Gastroesophageal sphincter (tissue), 4 donors: Measurements from ENCODE around the gene CACNB4. TPM values are rescaled to one million over a fixed set of nuclear protein-coding genes. Genes with fewer than 3 reads are reported as not detected.

Experiments used
- ATAC-seq: fragments of 150-250 bp; one replicate; pipeline ENCODE4 v1.9.1; 2016; ENCODE audit warnings: mild to moderate bottlenecking, moderate library complexity
- H3K27ac ChIP-seq, 4 donors: fragments of 200-600 bp; sonication (generic) in 3 of 4; 1 replicate in 3 of 4; 2 replicates in 1 of 4; pipeline ENCODE4 v1.5.1; 2016 to 2019
- H3K27me3 ChIP-seq: fragments of 200-600 bp; sonication (generic); one replicate; pipeline ENCODE4 v1.5.1; 2019
- H3K36me3 ChIP-seq, 2 donors: fragments of 200-600 bp; sonication (generic); one replicate each; pipeline ENCODE4 v1.5.1; 2019; ENCODE audit warnings: control low read depth in 1 of 2
- H3K4me1 ChIP-seq, 3 donors: fragments of 200-600 bp; sonication (generic); 1 replicate in 2 of 3; 2 replicates in 1 of 3; pipeline ENCODE4 v1.5.1; 2016 to 2019; ENCODE audit warnings: control low read depth in 2 of 3
- H3K4me3 ChIP-seq, 2 donors: fragments of 200-600 bp; sonication (generic); one replicate each; pipeline ENCODE4 v1.5.1; 2019; ENCODE audit warnings: mild to moderate bottlenecking in 1 of 2, moderate library complexity in 1 of 2
- H3K9me3 ChIP-seq, 3 donors: fragments of 200-600 bp; sonication (generic); one replicate each; pipeline ENCODE4 v1.5.1; 2017 to 2019; ENCODE audit warnings: control low read depth in 2 of 3
- EP300 ChIP-seq: sonication (generic); formaldehyde crosslinking; IDR thresholded peaks from one replicate; pipeline ENCODE4 v1.6.1; 2017; ENCODE audit warnings: antibody characterized with exemption, mild to moderate bottlenecking
- POLR2A ChIP-seq, 2 donors: fragments of 450-650 bp; IDR thresholded peaks; one replicate each; pipeline ENCODE4 v1.6.1; 2017; ENCODE audit warnings: antibody characterized with exemption in 2 of 2, mild to moderate bottlenecking in 2 of 2, moderate library complexity in 1 of 2
- POLR2AphosphoS5 ChIP-seq: sonication (generic); formaldehyde crosslinking; IDR thresholded peaks from one replicate; pipeline ENCODE4 v1.6.1; 2017; ENCODE audit warnings: antibody characterized with exemption
- WGBS, 2 donors: methylation state at CpG; one replicate each; pipeline ENCODE4 v1.1.5; 2018; ENCODE audit warnings: low coverage in 1 of 2; 5-methylcytosine and 5-hydroxymethylcytosine counted together
- total RNA-seq, 4 donors: library from RNA; depleted of rRNA; stranded (reverse); fragments of >200 nt; gene quantifications; one replicate each; pipeline ENCODE4 v1.1.0, GENCODE V29; 2016
- TF ChIP-seq, protein P1 (sequence below), 4 experiments: fragments of 200-600 bp in 2 of 4; fragments of 450-650 bp in 2 of 4; sonication (generic) in 1 of 4; IDR thresholded peaks; one replicate each; pipeline ENCODE4 v1.5.1; 2017 to 2019; ENCODE audit warnings: antibody characterized with exemption in 4 of 4, mild to moderate bottlenecking in 2 of 4, moderate library complexity in 2 of 4

Gene CACNB4
- total RNA-seq, 4 donors from 2014 or later: 1.4 to 5.4 (median 1.9) TPM

GRCh38 chr2:151931756-151932155 lies 167.1 kb downstream of the CACNB4 start:
- Histone ChIP-seq H3K9me3 (no peaks in the 10 kb centered on the region), H3K27ac (no peak overlapping the region), H3K27me3 (no peaks in the 10 kb centered on the region), H3K36me3 (no peaks in the 10 kb centered on the region), H3K4me3 (no peak overlapping the region), H3K4me1 (no peaks in the 10 kb centered on the region)
- WGBS, 2 donors: 80 to 94% methylated on average over 1 of the region's 1 CpG
- no peak for ATAC-seq
- TF ChIP-seq, protein P1, sequence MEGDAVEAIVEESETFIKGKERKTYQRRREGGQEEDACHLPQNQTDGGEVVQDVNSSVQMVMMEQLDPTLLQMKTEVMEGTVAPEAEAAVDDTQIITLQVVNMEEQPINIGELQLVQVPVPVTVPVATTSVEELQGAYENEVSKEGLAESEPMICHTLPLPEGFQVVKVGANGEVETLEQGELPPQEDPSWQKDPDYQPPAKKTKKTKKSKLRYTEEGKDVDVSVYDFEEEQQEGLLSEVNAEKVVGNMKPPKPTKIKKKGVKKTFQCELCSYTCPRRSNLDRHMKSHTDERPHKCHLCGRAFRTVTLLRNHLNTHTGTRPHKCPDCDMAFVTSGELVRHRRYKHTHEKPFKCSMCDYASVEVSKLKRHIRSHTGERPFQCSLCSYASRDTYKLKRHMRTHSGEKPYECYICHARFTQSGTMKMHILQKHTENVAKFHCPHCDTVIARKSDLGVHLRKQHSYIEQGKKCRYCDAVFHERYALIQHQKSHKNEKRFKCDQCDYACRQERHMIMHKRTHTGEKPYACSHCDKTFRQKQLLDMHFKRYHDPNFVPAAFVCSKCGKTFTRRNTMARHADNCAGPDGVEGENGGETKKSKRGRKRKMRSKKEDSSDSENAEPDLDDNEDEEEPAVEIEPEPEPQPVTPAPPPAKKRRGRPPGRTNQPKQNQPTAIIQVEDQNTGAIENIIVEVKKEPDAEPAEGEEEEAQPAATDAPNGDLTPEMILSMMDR (IDR thresholded peaks at IDR 0.05): no peak
- TF ChIP-seq EP300: no peak
- no peak for TF ChIP-seq POLR2A (IDR thresholded peaks at IDR 0.05)
- no peak for TF ChIP-seq POLR2AphosphoS5

- TF ChIP-seq, protein P1 (IDR thresholded peaks at IDR 0.05): no peak
- TF ChIP-seq POLR2AphosphoS5 (no peak), POLR2A (IDR thresholded peaks at IDR 0.05) (no peak), EP300 (no peak)
- no peaks in the 10 kb centered on the region for H3K36me3 ChIP-seq
- 70 to 93% methylated on average over 1 of the region's 1 CpG for WGBS, 2 donors
- ATAC-seq: no peak
- H3K27ac ChIP-seq: no peak overlapping the region
- H3K4me3 ChIP-seq: no peak overlapping the region
- H3K27me3 ChIP-seq: no peaks in the 10 kb centered on the region
- no peaks in the 10 kb centered on the region for H3K9me3 ChIP-seq
- H3K4me1 ChIP-seq: no peaks in the 10 kb centered on the region
Observed at GRCh38 chr2:151931030-151931611, 167.7 kb downstream of the CACNB4 start.

DNA sequence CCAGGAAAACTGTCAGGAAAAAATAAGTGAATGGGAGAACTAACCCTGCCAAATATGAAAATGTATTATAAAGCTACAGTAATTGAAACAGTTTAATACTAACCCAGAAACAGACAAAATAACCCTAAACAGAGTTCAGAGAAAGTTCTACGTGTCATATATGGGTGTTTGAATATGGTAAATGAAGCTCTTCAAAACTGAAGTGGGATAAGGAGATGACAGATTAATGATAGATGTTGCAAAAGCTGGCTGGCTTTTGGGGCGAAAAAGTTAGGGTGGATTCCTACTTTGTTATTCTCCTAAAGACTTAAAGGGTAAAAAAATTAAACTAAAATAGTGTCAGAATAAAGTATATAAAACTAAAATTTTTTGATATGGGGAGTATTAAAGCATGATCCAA lies 168.8 kb downstream of the CACNB4 start:
- Histone ChIP-seq H3K4me1 (no peaks in the 10 kb centered on the region), H3K4me3 (no peak overlapping the region), H3K36me3 (no peaks in the 10 kb centered on the region), H3K9me3 (no peaks in the 10 kb centered on the region), H3K27ac (no peak overlapping the region), H3K27me3 (no peaks in the 10 kb centered on the region)
- ATAC-seq: no peak
- TF ChIP-seq, protein P1 (IDR thresholded peaks at IDR 0.05): no peak
- TF ChIP-seq EP300: no peak
- no peak for TF ChIP-seq POLR2A (IDR thresholded peaks at IDR 0.05)
- no peak for TF ChIP-seq POLR2AphosphoS5
- 71 to 89% methylated on average over 2 of the region's 2 CpGs for WGBS, 2 donors

GRCh38 chr2:151928380-151928779 lies 170.5 kb downstream of the CACNB4 start:
- ATAC-seq: no peak
- no peak overlapping the region for H3K27ac ChIP-seq
- TF ChIP-seq, protein P1 (IDR thresholded peaks at IDR 0.05): no peak
- no peak for TF ChIP-seq POLR2A (IDR thresholded peaks at IDR 0.05)
- TF ChIP-seq POLR2AphosphoS5: no peak
- no peak for TF ChIP-seq EP300
- WGBS, 2 donors: 92 to 94% methylated on average over 2 of the region's 2 CpGs
- H3K4me1 ChIP-seq: peaks cover 0 to 4% (median under 1%) of the 10 kb centered on the region in 3 donors
- no peaks in the 10 kb centered on the region for H3K27me3 ChIP-seq
- no peaks in the 10 kb centered on the region for H3K9me3 ChIP-seq
- H3K4me3 ChIP-seq: no peak overlapping the region
- H3K36me3 ChIP-seq: no peaks in the 10 kb centered on the region

DNA sequence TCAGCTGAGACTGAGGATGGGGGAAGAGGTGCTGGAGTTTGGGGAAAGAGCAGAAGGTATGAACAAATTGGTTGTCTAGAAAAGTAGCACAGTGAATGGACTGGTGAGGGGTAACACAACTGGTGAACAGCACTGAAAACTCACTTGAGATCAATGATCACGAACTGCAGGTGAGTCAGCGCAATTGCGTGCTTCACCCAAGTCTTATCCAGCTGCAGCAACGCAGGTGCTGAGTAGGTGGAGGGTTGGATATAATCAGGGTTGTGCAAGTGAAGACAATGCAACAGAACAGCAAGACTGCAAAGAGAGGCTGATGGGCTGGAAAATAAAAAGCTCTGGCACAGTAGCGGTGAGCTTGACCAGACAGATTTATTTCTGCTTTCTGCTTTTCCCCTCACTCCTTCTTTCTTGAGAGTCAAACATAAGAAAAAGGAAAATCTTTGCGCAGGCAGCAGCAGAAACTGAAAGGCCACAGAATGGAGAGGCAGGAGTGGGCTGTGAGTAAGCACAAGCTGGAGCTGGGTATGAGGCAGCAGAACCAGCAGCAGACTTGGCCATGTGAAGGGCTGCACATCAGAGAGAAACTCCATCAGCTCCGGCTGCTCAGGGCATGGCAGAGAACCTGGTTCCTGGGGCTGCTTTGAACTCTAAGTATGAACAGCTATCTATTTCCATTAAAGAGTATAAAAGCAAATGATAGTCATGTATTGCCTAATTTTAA lies 171.2 kb downstream of the CACNB4 start:
- TF ChIP-seq EP300: no peak
- TF ChIP-seq, protein P1 (IDR thresholded peaks at IDR 0.05): no peak
- no peak for TF ChIP-seq POLR2A (IDR thresholded peaks at IDR 0.05)
- Histone ChIP-seq H3K27me3 (no peaks in the 10 kb centered on the region), H3K36me3 (no peaks in the 10 kb centered on the region), H3K4me3 (no peak overlapping the region), H3K9me3 (no peaks in the 10 kb centered on the region), H3K4me1 (peaks cover 0 to 10% (median 8%) of the 10 kb centered on the region in 3 donors), H3K27ac (no peak overlapping the region)
- ATAC-seq: no peak
- 86 to 92% methylated on average over 5 to 7 of the region's 7 CpGs for WGBS, 2 donors
